ENCODE results near the gene HP1BP3. TPM values are rescaled to one million over a fixed set of nuclear protein-coding genes. Genes with fewer than 3 reads are reported as not detected.
A peak's percentile ranks its signal among the peaks of the same experiment; 100 is the strongest.

The HP1BP3 gene
- total RNA-seq, 2 donors from 2014 or later: 207 to 223 TPM

GRCh38 chr1:20739225-20739624 lies 47.9 kb downstream of the HP1BP3 start:
- TF ChIP-seq, protein P1, sequence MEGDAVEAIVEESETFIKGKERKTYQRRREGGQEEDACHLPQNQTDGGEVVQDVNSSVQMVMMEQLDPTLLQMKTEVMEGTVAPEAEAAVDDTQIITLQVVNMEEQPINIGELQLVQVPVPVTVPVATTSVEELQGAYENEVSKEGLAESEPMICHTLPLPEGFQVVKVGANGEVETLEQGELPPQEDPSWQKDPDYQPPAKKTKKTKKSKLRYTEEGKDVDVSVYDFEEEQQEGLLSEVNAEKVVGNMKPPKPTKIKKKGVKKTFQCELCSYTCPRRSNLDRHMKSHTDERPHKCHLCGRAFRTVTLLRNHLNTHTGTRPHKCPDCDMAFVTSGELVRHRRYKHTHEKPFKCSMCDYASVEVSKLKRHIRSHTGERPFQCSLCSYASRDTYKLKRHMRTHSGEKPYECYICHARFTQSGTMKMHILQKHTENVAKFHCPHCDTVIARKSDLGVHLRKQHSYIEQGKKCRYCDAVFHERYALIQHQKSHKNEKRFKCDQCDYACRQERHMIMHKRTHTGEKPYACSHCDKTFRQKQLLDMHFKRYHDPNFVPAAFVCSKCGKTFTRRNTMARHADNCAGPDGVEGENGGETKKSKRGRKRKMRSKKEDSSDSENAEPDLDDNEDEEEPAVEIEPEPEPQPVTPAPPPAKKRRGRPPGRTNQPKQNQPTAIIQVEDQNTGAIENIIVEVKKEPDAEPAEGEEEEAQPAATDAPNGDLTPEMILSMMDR (conservative IDR thresholded peaks at IDR 0.05): no peak
- H3K4me1 Mint-ChIP-seq: no peaks in the 10 kb centered on the region
- WGBS, 2 experiments (ENCODE audit: insufficient coverage in 1 of 2, insufficient read length in 1 of 2): 76 to 97% methylated on average over 2 of the region's 2 CpGs

GRCh38 chr1:20735581-20736111 lies 51.5 kb downstream of the HP1BP3 start:
- no peak for DNase-seq
- H3K27ac Mint-ChIP-seq: no peak overlapping the region
- peaks cover 30% of the 10 kb centered on the region for H3K27me3 ChIP-seq (ENCODE audit: control insufficient read depth, insufficient read depth, low read length, poor library complexity, severe bottlenecking)
- H3K4me3 Mint-ChIP-seq: no peak overlapping the region
- H3K27me3 Mint-ChIP-seq (ENCODE audit: insufficient read depth): peaks cover 38% of the 10 kb centered on the region
- peaks cover 3% of the 10 kb centered on the region for H3K4me1 ChIP-seq (ENCODE audit: control insufficient read depth, insufficient read depth, low read length)
- no peak overlapping the region for H3K27ac ChIP-seq (ENCODE audit: low read depth, low read length)
- peaks cover 39% of the 10 kb centered on the region for H3K36me3 ChIP-seq (ENCODE audit: control insufficient read depth, insufficient read depth, low read length)
- no peak overlapping the region for H3K9ac ChIP-seq (ENCODE audit: extremely low read depth, low read length, poor library complexity, severe bottlenecking)
- H3K9me3 Mint-ChIP-seq: no peaks in the 10 kb centered on the region
- no peaks in the 10 kb centered on the region for H3K4me1 Mint-ChIP-seq
- peaks cover 29% of the 10 kb centered on the region for H3K36me3 Mint-ChIP-seq (ENCODE audit: low read depth)
- H3K9me3 ChIP-seq (ENCODE audit: control insufficient read depth, low read length): no peaks in the 10 kb centered on the region
- 95 to 96% methylated on average over 6 to 7 of the region's 7 CpGs for WGBS, 2 experiments (ENCODE audit: insufficient coverage in 1 of 2, insufficient read length in 1 of 2)
- no peak overlapping the region for H3K4me3 ChIP-seq (ENCODE audit: low read length)
- TF ChIP-seq, protein P1 (conservative IDR thresholded peaks at IDR 0.05): no peak

More at GRCh38 chr1:20739225-20739624, 47.9 kb downstream of the HP1BP3 start:
- peaks cover 48% of the 10 kb centered on the region for H3K36me3 Mint-ChIP-seq (ENCODE audit: low read depth)
- Histone ChIP-seq H3K4me1 (ENCODE audit: control insufficient read depth, insufficient read depth, low read length) (no peaks in the 10 kb centered on the region), H3K36me3 (ENCODE audit: control insufficient read depth, insufficient read depth, low read length) (peaks cover 71% of the 10 kb centered on the region), H3K4me3 (ENCODE audit: low read length) (no peak overlapping the region), H3K27ac (ENCODE audit: low read depth, low read length) (no peak overlapping the region), H3K27me3 (ENCODE audit: control insufficient read depth, insufficient read depth, low read length, poor library complexity, severe bottlenecking) (no peaks in the 10 kb centered on the region), H3K9ac (ENCODE audit: extremely low read depth, low read length, poor library complexity, severe bottlenecking) (no peak overlapping the region), H3K9me3 (ENCODE audit: control insufficient read depth, low read length) (no peaks in the 10 kb centered on the region)
- no peak for DNase-seq
- no peaks in the 10 kb centered on the region for H3K9me3 Mint-ChIP-seq
- peak overlapping the region; percentile 30 for H3K27ac Mint-ChIP-seq
- peaks cover 8% of the 10 kb centered on the region for H3K27me3 Mint-ChIP-seq (ENCODE audit: insufficient read depth)
- no peak overlapping the region for H3K4me3 Mint-ChIP-seq

GRCh38 chr1:20733360-20733975 lies 53.6 kb downstream of the HP1BP3 start:
- Histone ChIP-seq H3K9me3 (ENCODE audit: control insufficient read depth, low read length) (no peaks in the 10 kb centered on the region), H3K4me1 (ENCODE audit: control insufficient read depth, insufficient read depth, low read length) (peaks cover 3% of the 10 kb centered on the region), H3K4me3 (ENCODE audit: low read length) (peak overlapping the region; percentile 84), H3K27ac (ENCODE audit: low read depth, low read length) (no peak overlapping the region), H3K9ac (ENCODE audit: extremely low read depth, low read length, poor library complexity, severe bottlenecking) (no peak overlapping the region), H3K36me3 (ENCODE audit: control insufficient read depth, insufficient read depth, low read length) (peaks cover 20% of the 10 kb centered on the region), H3K27me3 (ENCODE audit: control insufficient read depth, insufficient read depth, low read length, poor library complexity, severe bottlenecking) (peaks cover 47% of the 10 kb centered on the region)
- Mint-ChIP-seq H3K4me1 (peaks cover 1% of the 10 kb centered on the region), H3K36me3 (ENCODE audit: low read depth) (peaks cover 19% of the 10 kb centered on the region), H3K27me3 (ENCODE audit: insufficient read depth) (peaks cover 60% of the 10 kb centered on the region), H3K27ac (no peak overlapping the region), H3K9me3 (no peaks in the 10 kb centered on the region), H3K4me3 (peak overlapping the region; percentile 64)
- TF ChIP-seq, protein P1 (conservative IDR thresholded peaks at IDR 0.05): no peak
- WGBS, 2 experiments (ENCODE audit: insufficient coverage in 1 of 2, insufficient read length in 1 of 2): 45 to 51% methylated on average over 6 to 7 of the region's 7 CpGs
- no peak for DNase-seq

All from endodermal cell (in vitro differentiated cells).